IPS DF 19.7 (cell line): ENCODE measurements around the gene MLH1.

ENCODE experiments used
- DNase-seq: peaks from one replicate; pipeline ENCODE4 v3.0.0-alpha.2; 2013; ENCODE audit warnings: low read depth, low spot score

MLH1 gene

GRCh38 chr3:37092484-37092883 is 99.2 kb downstream of the MLH1 start:
- no peak for DNase-seq

DNA sequence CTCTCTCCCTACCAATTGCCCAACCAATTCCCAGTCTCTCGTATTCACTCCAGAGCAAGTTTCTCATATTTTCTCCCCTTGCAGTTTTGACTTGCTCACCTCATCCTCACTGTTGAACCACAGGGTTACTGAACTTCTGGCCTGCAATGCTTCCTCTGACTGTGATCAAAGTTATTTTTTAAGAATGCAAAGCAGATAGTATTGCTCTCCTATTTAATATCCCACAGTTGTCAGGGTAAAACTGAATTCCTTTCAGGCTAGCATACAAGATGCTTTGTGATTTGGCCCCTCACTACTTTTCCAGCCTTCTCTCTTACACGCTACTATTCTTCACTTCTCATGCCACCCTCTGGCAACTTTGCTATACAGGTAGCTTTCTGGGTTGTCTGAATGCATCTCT is 100.2 kb downstream of the MLH1 start:
- DNase-seq = no peak

DNA sequence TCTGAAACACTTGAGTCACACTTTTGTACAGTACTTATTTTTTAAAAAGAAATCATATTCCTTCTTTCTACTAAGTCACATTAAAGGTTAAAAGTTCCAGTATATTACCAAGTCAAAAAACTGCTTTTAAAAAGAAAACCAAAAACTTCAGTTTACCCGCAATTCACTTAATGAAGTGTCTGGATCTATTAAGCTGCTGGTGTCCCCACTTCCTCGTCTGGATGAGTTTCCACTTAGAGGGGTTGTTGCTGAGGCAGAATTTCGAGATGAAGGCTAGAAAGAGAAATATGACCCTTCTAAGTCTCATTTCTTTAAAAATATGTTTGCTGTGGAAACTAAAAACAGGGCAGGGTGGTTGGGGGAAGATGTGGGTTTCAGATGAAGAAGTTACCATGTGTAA is 101.3 kb downstream of the MLH1 start:
- DNase-seq = no peak

- DNase-seq = no peak
Observed at GRCh38 chr3:37096288-37096687, 103.0 kb downstream of the MLH1 start.

GRCh38 chr3:37096975-37097374 is 103.7 kb downstream of the MLH1 start:
- no peak for DNase-seq

GRCh38 chr3:37097776-37098175 is 104.5 kb downstream of the MLH1 start:
- DNase-seq = no peak

GRCh38 chr3:37098884-37099283 is 105.6 kb downstream of the MLH1 start:
- DNase-seq = no peak

- no peak for DNase-seq
Observed at GRCh38 chr3:37099469-37099868, 106.2 kb downstream of the MLH1 start.

GRCh38 chr3:37100411-37100810 is 107.1 kb downstream of the MLH1 start:
- no peak for DNase-seq
